Measurements from ENCODE around the gene F12. TPM values are rescaled to one million over a fixed set of nuclear protein-coding genes. Genes with fewer than 3 reads are reported as not detected.

The F12 gene
- total RNA-seq, 2 experiments from 2014 or later, result 3.8 TPM; not detected in 1

DNA sequence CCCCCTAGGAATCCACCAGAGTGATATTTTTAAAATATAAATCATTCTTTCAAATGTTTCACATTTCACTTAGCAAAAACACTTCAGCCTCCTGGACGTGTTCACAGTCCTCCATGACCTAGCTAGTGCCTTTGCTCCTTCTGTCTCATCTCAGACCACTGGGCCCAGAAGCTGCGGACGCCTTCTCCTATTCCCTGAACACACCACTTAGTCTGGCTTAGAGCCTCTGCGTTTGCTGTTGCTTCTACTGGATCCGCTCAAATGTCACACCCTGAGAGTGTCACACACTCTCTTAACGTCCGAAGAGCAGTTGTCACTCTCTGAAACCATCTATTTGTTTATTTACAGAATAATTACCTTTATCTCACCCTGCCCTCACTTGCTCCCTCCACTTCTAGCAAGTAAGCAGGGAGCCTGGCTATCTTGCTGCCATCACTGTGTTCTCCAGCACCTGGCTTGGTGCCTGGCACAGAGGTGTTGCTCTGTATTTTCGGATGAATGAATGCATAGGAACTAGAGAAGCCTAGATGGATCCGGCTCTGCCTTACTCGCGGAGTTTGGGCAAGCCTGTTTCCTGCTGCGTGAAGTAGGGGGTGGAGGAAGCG lies 15.9 kb upstream of the F12 start:
- intact Hi-C loops (cut with micrococcal nuclease; ENCODE audit: unreplicated experiment), result loop anchor here (5.0 kb wide), 1 partner anchor 423 kb away; no protein-coding TSS in a partner anchor
- peak overlapping the region; percentile 62 for H3K27ac ChIP-seq (ENCODE audit: low read depth, low read length, poor library complexity, severe bottlenecking)
- no peaks in the 10 kb centered on the region for H3K9me3 ChIP-seq (ENCODE audit: low read length)
- H3K79me2 ChIP-seq (ENCODE audit: insufficient read depth, low read depth, low read length), result peaks cover 31% of the 10 kb centered on the region
- peak overlapping the region; percentile 76 for H3K4me2 ChIP-seq (ENCODE audit: low read length)
- H4K20me1 ChIP-seq (ENCODE audit: insufficient read depth, low read length), result no peaks in the 10 kb centered on the region
- H3K4me3 ChIP-seq (ENCODE audit: low read depth, low read length, poor library complexity, severe bottlenecking), result peak overlapping the region; percentile 68
- 0 out of 2 replicates have a peak, but pooled peaks cover 7% of the 10 kb centered on the region for H3K36me3 ChIP-seq (ENCODE audit: insufficient read depth, low read length)
- ChIA-PET POLR2A (interaction anchor here (0.7 to 2.5 kb wide), 5 partner anchors 8 to 84 kb away, joined by 3 to 10 read pairs (median 9); partner anchors contain the start of genes DOK3 and LMAN2), CTCF (ENCODE audit: unreplicated experiment) (interaction anchor here (0.9 to 1.7 kb wide), 3 partner anchors 22 to 36 kb away, joined by 3 to 8 read pairs (median 4); no protein-coding TSS in a partner anchor)
- H3K9me2 ChIP-seq (ENCODE audit: insufficient read depth, low read length), result no peaks in the 10 kb centered on the region
- H2AFZ ChIP-seq (ENCODE audit: low read length), result peak overlapping the region; percentile 64
- peaks cover 42% of the 10 kb centered on the region for H3K4me1 ChIP-seq (ENCODE audit: insufficient read depth, low read length, poor library complexity, severe bottlenecking)
- TF ChIP-seq EZH2phosphoT487 (IDR thresholded peaks at IDR 0.05; ENCODE audit: borderline replicate concordance, low read depth, low read length), result no peak
- TF ChIP-seq, protein P1, sequence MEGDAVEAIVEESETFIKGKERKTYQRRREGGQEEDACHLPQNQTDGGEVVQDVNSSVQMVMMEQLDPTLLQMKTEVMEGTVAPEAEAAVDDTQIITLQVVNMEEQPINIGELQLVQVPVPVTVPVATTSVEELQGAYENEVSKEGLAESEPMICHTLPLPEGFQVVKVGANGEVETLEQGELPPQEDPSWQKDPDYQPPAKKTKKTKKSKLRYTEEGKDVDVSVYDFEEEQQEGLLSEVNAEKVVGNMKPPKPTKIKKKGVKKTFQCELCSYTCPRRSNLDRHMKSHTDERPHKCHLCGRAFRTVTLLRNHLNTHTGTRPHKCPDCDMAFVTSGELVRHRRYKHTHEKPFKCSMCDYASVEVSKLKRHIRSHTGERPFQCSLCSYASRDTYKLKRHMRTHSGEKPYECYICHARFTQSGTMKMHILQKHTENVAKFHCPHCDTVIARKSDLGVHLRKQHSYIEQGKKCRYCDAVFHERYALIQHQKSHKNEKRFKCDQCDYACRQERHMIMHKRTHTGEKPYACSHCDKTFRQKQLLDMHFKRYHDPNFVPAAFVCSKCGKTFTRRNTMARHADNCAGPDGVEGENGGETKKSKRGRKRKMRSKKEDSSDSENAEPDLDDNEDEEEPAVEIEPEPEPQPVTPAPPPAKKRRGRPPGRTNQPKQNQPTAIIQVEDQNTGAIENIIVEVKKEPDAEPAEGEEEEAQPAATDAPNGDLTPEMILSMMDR (conservative IDR thresholded peaks at IDR 0.05; ENCODE audit: low read length), result no peak
- DNase-seq (ENCODE audit: low spot score), result no peak
- BruUV-seq (replicated peaks), result no TSS peak

DNA sequence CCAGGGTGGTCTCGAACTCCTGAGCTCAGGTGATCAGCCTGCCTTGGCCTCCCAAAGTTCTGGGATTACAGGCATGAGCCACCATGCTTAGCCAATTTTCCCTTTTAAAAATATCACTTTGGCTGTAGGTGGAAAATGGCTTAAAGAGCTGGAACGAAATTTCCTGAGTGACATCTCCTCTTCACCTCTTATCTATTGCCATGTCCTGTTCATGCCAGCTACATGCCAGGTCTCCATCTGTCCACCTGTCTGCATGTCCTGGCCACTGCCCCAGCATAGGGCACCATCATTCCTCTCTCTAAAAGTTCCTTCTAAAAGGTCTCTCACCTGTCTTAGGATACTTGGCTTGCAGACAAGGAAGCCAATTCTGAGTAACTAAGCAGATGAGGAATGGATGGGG lies 14.3 kb upstream of the F12 start:
- Histone ChIP-seq H3K4me2 (ENCODE audit: low read length) (no peak overlapping the region), H3K79me2 (ENCODE audit: insufficient read depth, low read depth, low read length) (peaks cover 18% of the 10 kb centered on the region), H3K9me3 (ENCODE audit: low read length) (no peaks in the 10 kb centered on the region), H3K36me3 (ENCODE audit: insufficient read depth, low read length) (0 out of 2 replicates have a peak, but pooled peaks cover 7% of the 10 kb centered on the region), H4K20me1 (ENCODE audit: insufficient read depth, low read length) (no peaks in the 10 kb centered on the region), H3K4me3 (ENCODE audit: low read depth, low read length, poor library complexity, severe bottlenecking) (no peak overlapping the region), H3K4me1 (ENCODE audit: insufficient read depth, low read length, poor library complexity, severe bottlenecking) (peaks cover 26% of the 10 kb centered on the region), H3K9me2 (ENCODE audit: insufficient read depth, low read length) (no peaks in the 10 kb centered on the region), H2AFZ (ENCODE audit: low read length) (no peak overlapping the region), H3K27ac (ENCODE audit: low read depth, low read length, poor library complexity, severe bottlenecking) (no peak overlapping the region)
- no TSS peak for BruUV-seq (replicated peaks)
- no peak for DNase-seq (ENCODE audit: low spot score)
- intact Hi-C loops (cut with micrococcal nuclease; ENCODE audit: unreplicated experiment), result no loop called here
- TF ChIP-seq, protein P1 (conservative IDR thresholded peaks at IDR 0.05; ENCODE audit: low read length), result no peak
- no peak for TF ChIP-seq EZH2phosphoT487 (IDR thresholded peaks at IDR 0.05; ENCODE audit: borderline replicate concordance, low read depth, low read length)
- ChIA-PET CTCF (ENCODE audit: unreplicated experiment) (no interaction called here), POLR2A (interaction anchor here (0.7 to 0.8 kb wide), 3 partner anchors 8 to 33 kb away, joined by 3 to 5 read pairs (median 3); no protein-coding TSS in a partner anchor)
